NCI-H82 treated with DMSO at 0.1 percent for 48 hours (cell line): ENCODE results near the gene CERS6.
"Not testable (repeated sequence)": the region's sequence is repeated elsewhere in the genome, so short reads cannot be mapped to it uniquely, and the experiment has no call there.

Experiments used
- DNase-seq: peaks from one replicate; lab custom pipeline; 2025; ENCODE audit not compliant: unreplicated experiment; lab: John Stamatoyannopoulos, UW

The CERS6 gene

DNA sequence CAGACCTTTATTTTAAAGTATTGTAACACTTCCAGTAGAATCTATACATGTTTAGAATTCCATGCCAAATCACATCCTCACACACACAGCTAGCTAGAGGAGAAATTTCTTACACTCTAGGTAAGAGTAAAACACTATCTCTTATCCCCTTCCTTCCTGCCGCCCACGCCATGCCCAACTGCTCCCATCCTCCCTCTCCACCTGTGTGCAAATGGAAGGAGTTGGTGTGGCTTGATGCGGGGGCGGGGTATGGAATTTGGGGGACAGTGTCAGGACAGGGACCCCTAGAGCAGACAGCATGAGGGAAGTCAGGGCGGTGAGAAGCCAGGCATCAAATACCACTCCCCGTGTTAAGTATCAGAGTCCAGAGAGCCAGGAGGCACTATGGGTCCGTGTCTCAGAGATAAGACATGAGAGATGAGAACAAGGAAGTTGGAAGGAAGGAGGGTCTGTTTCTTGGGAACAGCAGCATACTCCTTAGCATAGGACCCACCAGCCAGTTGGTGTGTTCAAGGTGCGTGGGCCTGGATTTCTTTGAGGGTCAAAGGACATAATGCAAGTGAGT is 297.8 kb downstream of the CERS6 start:
- DNase-seq: no peak

- DNase-seq: no peak
These were observed 301.2 kb downstream of the CERS6 start for GRCh38 chr2:168757223-168757622.

GRCh38 chr2:168758970-168759820 is 303.1 kb downstream of the CERS6 start:
- DNase-seq: peak; percentile 6

- no peak for DNase-seq
These were observed 309.3 kb downstream of the CERS6 start for GRCh38 chr2:168765401-168765800.

- no peak for DNase-seq
These were observed 310.5 kb downstream of the CERS6 start for GRCh38 chr2:168766600-168766999.

DNA sequence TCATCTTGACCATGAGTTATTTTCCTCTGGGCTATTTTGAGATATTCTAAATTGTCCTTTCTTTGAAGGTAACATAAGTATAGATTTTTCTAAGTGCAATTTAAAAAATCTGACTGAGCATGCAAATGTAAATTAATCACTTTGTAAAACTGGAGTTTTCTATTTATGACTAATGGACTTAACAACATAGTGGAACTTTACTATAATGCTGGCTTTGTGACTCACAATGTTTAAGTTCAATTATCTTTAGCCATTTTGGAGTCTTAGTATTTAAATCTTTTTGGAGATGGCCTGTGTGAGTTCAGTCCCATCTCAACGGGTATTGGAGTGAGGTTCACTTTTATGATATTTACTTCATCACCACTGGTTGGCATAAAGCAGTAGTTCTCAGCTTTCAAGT is 311.2 kb downstream of the CERS6 start:
- DNase-seq: no peak

GRCh38 chr2:168768357-168768756 is 312.3 kb downstream of the CERS6 start:
- DNase-seq: not testable (repeated sequence)

- no peak for DNase-seq
These were observed 314.7 kb downstream of the CERS6 start for GRCh38 chr2:168770796-168771195.

DNA sequence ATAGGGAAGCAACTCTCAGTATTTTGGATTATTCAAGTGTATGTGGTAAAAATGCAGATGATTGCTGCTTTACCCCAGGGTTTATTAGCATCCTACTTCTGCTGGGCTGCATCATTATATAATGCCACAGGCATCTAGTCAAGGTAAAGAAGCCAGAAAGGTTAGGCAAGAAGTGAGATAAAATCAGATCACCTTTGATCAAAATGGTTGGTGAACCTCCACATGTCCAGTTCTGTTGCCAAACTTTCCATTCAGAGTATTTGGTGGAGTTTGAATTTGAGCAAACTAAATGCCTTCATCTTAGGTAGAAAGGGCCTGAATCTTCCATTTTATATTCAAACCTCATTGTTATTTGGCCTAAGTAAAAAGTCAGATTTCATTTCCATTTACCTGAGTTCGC is 316.6 kb downstream of the CERS6 start:
- no peak for DNase-seq

DNA sequence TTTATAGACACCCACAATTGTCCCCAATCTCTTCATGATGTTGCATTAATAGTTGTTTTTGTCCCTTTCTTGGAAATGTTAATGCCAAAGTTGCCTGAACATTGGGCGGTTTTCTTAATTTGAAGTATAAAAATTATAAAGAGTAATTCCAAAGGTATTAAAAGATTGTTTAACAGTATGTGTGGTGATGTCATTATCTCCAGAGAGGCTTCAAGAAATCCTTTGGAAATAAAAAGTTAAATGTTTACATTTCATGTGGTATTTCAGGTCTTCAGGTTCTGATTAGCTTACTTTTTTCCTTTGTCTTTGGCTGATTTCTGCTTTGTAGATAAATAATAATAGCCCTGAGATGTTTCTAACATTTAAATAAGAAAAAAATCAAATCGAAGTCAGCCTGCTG is 317.1 kb downstream of the CERS6 start:
- DNase-seq: no peak

DNA sequence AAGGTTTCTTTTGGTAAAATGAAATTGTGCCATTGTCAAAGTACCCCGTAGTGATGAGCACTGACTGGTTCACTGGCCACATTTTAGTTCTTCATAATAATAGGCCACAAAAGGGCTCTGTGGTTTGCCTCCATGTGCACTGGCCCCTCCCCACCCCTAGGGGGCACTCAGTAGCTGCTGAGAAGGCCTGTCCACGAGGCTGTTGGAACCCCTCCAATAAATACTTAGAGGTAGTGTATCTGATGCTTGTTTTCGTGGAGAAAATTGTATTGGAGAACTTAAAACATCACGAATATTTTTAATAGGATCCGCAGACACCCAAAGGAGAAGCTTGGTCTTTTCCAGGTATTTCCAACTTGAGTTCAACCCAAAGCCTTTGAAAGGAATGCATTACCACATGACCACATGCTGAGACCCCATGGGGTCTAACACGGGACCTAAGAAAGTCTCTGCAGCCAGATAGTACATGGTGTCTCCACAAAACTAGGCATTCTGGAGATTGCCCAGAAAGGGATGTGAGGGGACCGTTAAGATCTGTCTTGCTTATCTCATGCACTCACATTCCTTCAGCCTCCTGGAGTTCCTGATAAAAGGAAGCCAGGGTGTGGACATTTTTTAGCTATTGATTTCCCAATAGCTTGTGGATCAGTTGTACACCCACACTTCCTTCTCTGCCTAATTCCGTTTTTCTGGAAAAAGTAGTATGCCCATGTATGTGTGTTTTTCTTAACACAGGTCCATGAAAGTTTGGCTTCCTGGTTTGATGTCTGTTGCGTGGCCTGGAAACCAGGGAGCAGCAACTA is 317.8 kb downstream of the CERS6 start:
- no peak for DNase-seq

GRCh38 chr2:168775837-168776236 is 319.8 kb downstream of the CERS6 start:
- DNase-seq: no peak

DNA sequence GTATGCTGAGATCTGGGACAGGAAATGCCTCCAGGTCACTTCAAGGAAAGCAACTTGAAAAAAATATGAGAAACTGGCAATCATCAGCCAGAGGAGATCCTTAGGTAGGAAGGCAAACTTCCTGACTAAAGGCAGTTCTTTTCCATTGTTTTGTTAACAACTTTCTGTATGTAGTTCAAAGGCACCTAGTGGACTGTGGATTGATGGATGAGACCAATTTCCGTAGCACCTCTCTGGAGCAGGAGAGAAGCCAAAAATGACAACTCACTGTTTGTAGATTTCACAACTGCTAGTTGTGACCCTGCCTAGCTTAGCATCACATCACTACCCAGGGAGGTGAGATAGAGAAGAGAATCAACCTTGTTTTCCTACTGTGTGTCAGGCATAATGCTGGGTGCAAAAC is 324.6 kb downstream of the CERS6 start:
- no peak for DNase-seq

GRCh38 chr2:168781191-168781817 is 325.2 kb downstream of the CERS6 start:
- no peak for DNase-seq

- no peak for DNase-seq
These were observed 326.2 kb downstream of the CERS6 start for GRCh38 chr2:168782271-168782670.

DNA sequence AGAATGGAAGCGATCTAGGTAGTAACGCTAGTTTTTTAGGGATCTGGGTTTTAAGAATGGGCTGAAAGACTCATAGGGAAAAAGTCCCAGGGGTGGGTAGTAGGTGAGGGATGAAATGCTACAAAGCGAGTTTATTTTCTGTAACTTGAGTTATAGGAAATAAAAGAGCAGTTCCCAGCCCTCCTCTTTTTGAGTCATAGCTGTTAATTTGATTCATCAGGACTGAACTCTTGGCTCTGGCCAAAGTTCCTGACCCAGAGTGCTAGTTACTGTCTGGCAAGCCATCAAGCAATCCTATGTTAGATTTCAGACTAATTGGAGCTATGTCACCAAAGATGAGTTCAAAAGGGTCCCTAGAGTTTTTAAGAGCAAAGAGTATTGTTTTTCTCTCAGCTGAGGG is 328.9 kb downstream of the CERS6 start:
- DNase-seq: no peak

GRCh38 chr2:168787098-168787781 is 331.2 kb downstream of the CERS6 start:
- no peak for DNase-seq

- DNase-seq: no peak
These were observed 331.8 kb downstream of the CERS6 start for GRCh38 chr2:168787782-168788376.

DNA sequence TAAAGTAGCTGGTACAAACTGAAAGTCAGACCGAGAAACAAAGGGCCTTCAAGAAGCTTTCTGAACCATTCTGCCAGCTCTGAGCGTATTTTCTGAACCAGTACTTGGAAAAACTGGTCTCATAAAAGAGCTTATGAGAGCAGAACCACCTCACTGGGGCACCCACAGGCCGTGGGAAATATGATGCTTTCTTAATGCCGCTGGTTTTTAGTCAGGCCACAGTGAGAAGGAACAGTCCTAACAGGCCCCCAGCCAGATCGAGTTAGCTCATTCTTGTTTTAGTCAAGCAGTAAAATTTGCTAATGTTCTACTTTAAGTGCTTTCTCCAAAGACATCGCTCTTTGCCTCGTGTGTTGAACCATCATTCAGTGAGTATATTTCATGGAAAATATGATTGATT is 333.7 kb downstream of the CERS6 start:
- DNase-seq: no peak

- no peak for DNase-seq
These were observed 334.3 kb downstream of the CERS6 start for GRCh38 chr2:168790226-168790902.
